Neural cell (in vitro differentiated cells): Measurements from ENCODE around the gene CAPN10.

Source experiments
- CTCF ChIP-seq: fragments of 450-650 bp; IDR thresholded peaks from 2 replicates; pipeline ENCODE4 v1.5.1; 2014; ENCODE audit warnings: antibody characterized with exemption, mild to moderate bottlenecking, moderate library complexity; ENCODE audit not compliant: poor library complexity, severe bottlenecking
- EP300 ChIP-seq: fragments of 450-650 bp; conservative IDR thresholded peaks from 2 replicates; pipeline ENCODE4 v1.6.1; 2014; ENCODE audit warnings: antibody characterized with exemption, mild to moderate bottlenecking, moderate library complexity; ENCODE audit not compliant: poor library complexity, severe bottlenecking
- EZH2 ChIP-seq: fragments of 200-600, 300-800 bp; shearing (Covaris generic), sonication (generic); IDR thresholded peaks from 2 replicates; pipeline ENCODE4 v1.6.1; 2014; ENCODE audit warnings: antibody characterized with exemption, low read length, borderline replicate concordance, mild to moderate bottlenecking; ENCODE audit not compliant: insufficient read depth, poor library complexity, severe bottlenecking
- POLR2AphosphoS5 ChIP-seq: IDR thresholded peaks from 2 replicates; pipeline ENCODE4 v1.6.1; 2012
- RAD21 ChIP-seq: fragments of 450-650 bp; conservative IDR thresholded peaks from 2 replicates; pipeline ENCODE4 v1.6.1; 2014; ENCODE audit warnings: antibody characterized with exemption, mild to moderate bottlenecking, moderate library complexity
- REST ChIP-seq: IDR thresholded peaks from 2 replicates; pipeline ENCODE4 v1.6.1; 2012; ENCODE audit warnings: borderline replicate concordance
- SMC3 ChIP-seq: fragments of 450-650 bp; conservative IDR thresholded peaks from 2 replicates; pipeline ENCODE4 v1.6.1; 2014; ENCODE audit warnings: antibody characterized with exemption, mild to moderate bottlenecking, moderate library complexity; ENCODE audit not compliant: poor library complexity
- TAF1 ChIP-seq: IDR thresholded peaks from 2 replicates; pipeline ENCODE4 v1.6.1; 2012; ENCODE audit warnings: low read depth

- TF ChIP-seq SMC3 (no peak), REST (no peak), CTCF (no peak), RAD21 (no peak), EP300 (no peak), EZH2 (no peak), POLR2AphosphoS5 (no peak), TAF1 (no peak)
These were observed 43.1 kb downstream of the CAPN10 start for GRCh38 chr2:240629619-240629967.
